ENCODE results near the gene PHACTR1. TPM values are rescaled to one million over a fixed set of nuclear protein-coding genes. Genes with fewer than 3 reads are reported as not detected.

PHACTR1 gene
- total and polyA plus RNA-seq, 9 of the 15 experiments (the other 6 are each of a cell fraction or from before 2014, with no cell fraction given): 11.5 to 32.6 (median 22.0) TPM

- in situ Hi-C loops (cut with MboI): no loop called here
- 93% methylated on average over 4 of the region's 4 CpGs for WGBS (ENCODE audit: insufficient coverage, low coverage, missing lambda C conversion rate)
- TF ChIP-seq GTF3C2 (IDR thresholded peaks at IDR 0.05; ENCODE audit: borderline replicate concordance, extremely low read depth, insufficient read length) (no peak), EP400 (IDR thresholded peaks at IDR 0.05) (no peak), CEBPG (CRISPR knock-in tag; IDR thresholded peaks at IDR 0.05) (no peak), CEBPG (tag; conservative IDR thresholded peaks at IDR 0.05 in 1 of 2, IDR thresholded peaks at IDR 0.05 in 1 of 2) (no peak), PREB (CRISPR knock-in tag; IDR thresholded peaks at IDR 0.05) (no peak), STAT5B (CRISPR knock-in tag; IDR thresholded peaks at IDR 0.05) (no peak), ELF2 (CRISPR knock-in tag; IDR thresholded peaks at IDR 0.05) (no peak), MAZ (CRISPR knock-in tag; conservative IDR thresholded peaks at IDR 0.05 in 1 of 2, IDR thresholded peaks at IDR 0.05 in 1 of 2) (no peak), ZBTB17 (CRISPR knock-in tag; IDR thresholded peaks at IDR 0.05) (no peak), KDM1A (IDR thresholded peaks at IDR 0.05) (no peak), ZNF79 (CRISPR knock-in tag; IDR thresholded peaks at IDR 0.05; ENCODE audit: low read depth) (no peak), DNMT1 (IDR thresholded peaks at IDR 0.05) (no peak), EHMT2 (IDR thresholded peaks at IDR 0.05) (no peak), E4F1 (CRISPR knock-in tag; IDR thresholded peaks at IDR 0.05; ENCODE audit: borderline replicate concordance) (no peak), ZNF583 (CRISPR knock-in tag; IDR thresholded peaks at IDR 0.05) (no peak), SMAD4 (CRISPR knock-in tag; conservative IDR thresholded peaks at IDR 0.05) (no peak), NRF1 (conservative IDR thresholded peaks at IDR 0.05 in 1 of 2, IDR thresholded peaks at IDR 0.05 in 1 of 2) (no peak)
Measured at GRCh38 chr6:13280254-13280653, 563.7 kb downstream of the PHACTR1 start.

More at GRCh38 chr6:13280254-13280653, 563.7 kb downstream of the PHACTR1 start:
- Histone ChIP-seq H3K4me2 (ENCODE audit: insufficient read depth, low read length) (no peak overlapping the region), H3K27ac (ENCODE audit: extremely low read depth, low read depth, low read length) (no peak overlapping the region), H3K9me3 (replicated peaks; ENCODE audit: control insufficient read depth, insufficient read depth, low read depth, low read length) (no peaks in the 10 kb centered on the region), H3K79me2 (ENCODE audit: control insufficient read depth, insufficient read depth, low read length) (peaks cover 20% of the 10 kb centered on the region), H3K4me3 (no peak overlapping the region), H3K9me1 (ENCODE audit: control insufficient read depth, insufficient read depth, low read length) (peaks cover 3% of the 10 kb centered on the region), H4K20me1 (replicated peaks; ENCODE audit: control insufficient read depth, insufficient read depth, low read length) (no peaks in the 10 kb centered on the region), H2AFZ (ENCODE audit: low read depth, low read length) (no peak overlapping the region), H3K27me3 (ENCODE audit: control insufficient read depth in 2 of 2, insufficient read depth in 2 of 2, low read length in 2 of 2) (no peaks in the 10 kb centered on the region), H3K4me1 (replicated peaks in 1 of 2; ENCODE audit: control insufficient read depth in 2 of 2, insufficient read depth in 2 of 2, low read length in 2 of 2) (peaks cover 12 to 17% of the 10 kb centered on the region in 2 experiments; a peak in 4 of 5 replicates), H3K36me3 (ENCODE audit: control insufficient read depth, insufficient read depth, low read length) (peaks cover 78% of the 10 kb centered on the region), H3K9ac (ENCODE audit: insufficient read depth in 1 of 2, low read depth in 2 of 2, low read length in 2 of 2) (no peak overlapping the region)
- ATAC-seq: no peak
- intact Hi-C loops (cut with micrococcal nuclease): no loop called here
- DNase-seq (ENCODE audit: extremely low read depth in 1 of 4, low spot score in 3 of 4): no peak
- CTCF ChIA-PET (ENCODE audit: low intra/inter-chr PET ratio): interaction anchor here (0.7 kb wide), 1 partner anchor 988 kb away, joined by 3 read pairs; no protein-coding TSS in a partner anchor
- BruUV-seq (replicated peaks): no TSS peak
- POLR2A ChIA-PET: no interaction called here
- no peak for FAIRE-seq
